ENCODE data around the gene MEF2B. TPM values are rescaled to one million over a fixed set of nuclear protein-coding genes. Genes with fewer than 3 reads are reported as not detected.

Gene MEF2B
- total and polyA plus RNA-seq, 10 of the 15 experiments (the other 5 are each of a cell fraction or from before 2014, with no cell fraction given) = 0.09 to 33.0 (median 8.9) TPM

DNA sequence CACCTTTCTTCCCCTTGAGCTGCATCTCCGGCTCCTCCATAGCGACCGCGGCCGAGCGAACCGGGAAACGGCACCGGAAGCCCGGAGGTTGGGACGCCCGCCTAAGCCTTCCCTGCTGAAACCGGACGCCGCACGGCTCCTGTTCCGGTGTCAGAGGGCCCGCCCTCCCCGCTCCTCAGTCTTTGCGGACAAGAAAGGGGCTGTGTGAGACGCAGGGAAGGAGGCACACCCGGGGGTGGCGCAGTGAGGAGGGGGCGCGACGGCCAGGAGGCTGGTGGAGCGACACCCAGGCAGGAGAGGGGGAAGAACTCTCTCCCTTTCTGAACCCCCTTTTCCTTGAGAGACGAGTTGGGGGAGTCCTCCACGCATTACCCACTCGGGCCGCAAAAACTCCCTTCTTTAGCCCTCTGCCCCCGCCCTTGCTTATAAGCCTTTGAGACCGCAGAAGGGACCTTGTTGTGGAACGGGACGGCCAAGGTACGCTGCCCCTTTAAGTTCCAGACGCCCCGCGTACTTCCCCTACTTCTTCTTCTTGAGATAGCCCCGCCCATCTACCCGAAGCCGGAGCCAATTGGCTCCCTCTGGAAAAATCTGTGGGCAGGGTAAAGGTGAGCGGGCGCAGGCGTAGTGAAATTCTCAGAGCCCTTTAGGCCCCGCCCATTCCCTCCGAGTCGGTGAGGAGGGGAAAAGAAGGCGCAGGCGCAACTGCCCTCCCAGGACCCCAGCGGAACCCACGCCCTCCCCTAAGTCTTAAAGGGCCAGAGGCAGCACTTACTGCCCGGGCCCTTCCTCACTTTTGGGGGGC is 22.2 kb upstream of the MEF2B start, which contains the start of the genes BORCS8 and RFXANK (continued):
- TF ChIP-seq PRDM15 (CRISPR knock-in tag; IDR thresholded peaks at IDR 0.05) = no peak
- no peak for TF ChIP-seq RAD21 (IDR thresholded peaks at IDR 0.05; ENCODE audit: insufficient read depth, low read depth, low read length)
- no peak for TF ChIP-seq RAD51 (IDR thresholded peaks at IDR 0.05)
- TF ChIP-seq CBX3 (IDR thresholded peaks at IDR 0.05; ENCODE audit: borderline replicate concordance, low read depth) = no peak
- peak; percentile 56; the same call in 1 of the 2 replicates for TF ChIP-seq ESRRA (IDR thresholded peaks at IDR 0.05; ENCODE audit: low read length)
- TF ChIP-seq NR2F1 (conservative IDR thresholded peaks at IDR 0.05) = peak; percentile 63
- TF ChIP-seq POU2F2 (IDR thresholded peaks at IDR 0.05; ENCODE audit: borderline replicate concordance, low read depth, low read length) = peak; percentile 79
- TF ChIP-seq HDAC2 (IDR thresholded peaks at IDR 0.05) = peak; percentile 79; the same call in 1 of the 2 replicates
- TF ChIP-seq MEF2A (IDR thresholded peaks at IDR 0.05; ENCODE audit: insufficient read depth, low read depth, low read length) = peak; percentile 71; the same call in 1 of the 2 replicates
- no peak for TF ChIP-seq MEF2B (IDR thresholded peaks at IDR 0.05; ENCODE audit: partially characterized antibody, poor library complexity, severe bottlenecking)
- no peak; the same call in 1 of the 2 replicates for TF ChIP-seq FOXK2 (IDR thresholded peaks at IDR 0.05)
- TF ChIP-seq, protein P1, sequence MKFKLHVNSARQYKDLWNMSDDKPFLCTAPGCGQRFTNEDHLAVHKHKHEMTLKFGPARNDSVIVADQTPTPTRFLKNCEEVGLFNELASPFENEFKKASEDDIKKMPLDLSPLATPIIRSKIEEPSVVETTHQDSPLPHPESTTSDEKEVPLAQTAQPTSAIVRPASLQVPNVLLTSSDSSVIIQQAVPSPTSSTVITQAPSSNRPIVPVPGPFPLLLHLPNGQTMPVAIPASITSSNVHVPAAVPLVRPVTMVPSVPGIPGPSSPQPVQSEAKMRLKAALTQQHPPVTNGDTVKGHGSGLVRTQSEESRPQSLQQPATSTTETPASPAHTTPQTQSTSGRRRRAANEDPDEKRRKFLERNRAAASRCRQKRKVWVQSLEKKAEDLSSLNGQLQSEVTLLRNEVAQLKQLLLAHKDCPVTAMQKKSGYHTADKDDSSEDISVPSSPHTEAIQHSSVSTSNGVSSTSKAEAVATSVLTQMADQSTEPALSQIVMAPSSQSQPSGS (IDR thresholded peaks at IDR 0.05; ENCODE audit: low read length) = no peak; the same call in 1 of the 2 replicates
- no peak for TF ChIP-seq SUPT20H (IDR thresholded peaks at IDR 0.05; ENCODE audit: borderline replicate concordance, control insufficient read depth, low read depth, low read length)
- TF ChIP-seq RCOR1 (conservative IDR thresholded peaks at IDR 0.05; ENCODE audit: low read depth, low read length) = no peak
- TF ChIP-seq POLR2AphosphoS2 (IDR thresholded peaks at IDR 0.05; ENCODE audit: low read depth, low read length) = peak; percentile 60; the same call in 1 of the 2 replicates
- TF ChIP-seq LARP7 (IDR thresholded peaks at IDR 0.05) = peak; percentile 92
- TF ChIP-seq NFXL1 (IDR thresholded peaks at IDR 0.05; ENCODE audit: borderline replicate concordance) = no peak
- TF ChIP-seq TCF7 (IDR thresholded peaks at IDR 0.05; ENCODE audit: borderline replicate concordance) = no peak; the same call in 1 of the 2 replicates
- peak; percentile 3; the same call in 1 of the 2 replicates for TF ChIP-seq ASH2L (IDR thresholded peaks at IDR 0.05; ENCODE audit: borderline replicate concordance, low read depth)
- TF ChIP-seq BCL11A (IDR thresholded peaks at IDR 0.05; ENCODE audit: low read depth, low read length) = 0 out of 2 replicates have a peak, but pooled peaks have one; percentile 1
- peak; percentile 22; the same call in 1 of the 2 replicates for TF ChIP-seq BACH1 (IDR thresholded peaks at IDR 0.05; ENCODE audit: borderline replicate concordance)
- peak; percentile 80 for TF ChIP-seq DPF2 (IDR thresholded peaks at IDR 0.05)
- TF ChIP-seq, protein P2, sequence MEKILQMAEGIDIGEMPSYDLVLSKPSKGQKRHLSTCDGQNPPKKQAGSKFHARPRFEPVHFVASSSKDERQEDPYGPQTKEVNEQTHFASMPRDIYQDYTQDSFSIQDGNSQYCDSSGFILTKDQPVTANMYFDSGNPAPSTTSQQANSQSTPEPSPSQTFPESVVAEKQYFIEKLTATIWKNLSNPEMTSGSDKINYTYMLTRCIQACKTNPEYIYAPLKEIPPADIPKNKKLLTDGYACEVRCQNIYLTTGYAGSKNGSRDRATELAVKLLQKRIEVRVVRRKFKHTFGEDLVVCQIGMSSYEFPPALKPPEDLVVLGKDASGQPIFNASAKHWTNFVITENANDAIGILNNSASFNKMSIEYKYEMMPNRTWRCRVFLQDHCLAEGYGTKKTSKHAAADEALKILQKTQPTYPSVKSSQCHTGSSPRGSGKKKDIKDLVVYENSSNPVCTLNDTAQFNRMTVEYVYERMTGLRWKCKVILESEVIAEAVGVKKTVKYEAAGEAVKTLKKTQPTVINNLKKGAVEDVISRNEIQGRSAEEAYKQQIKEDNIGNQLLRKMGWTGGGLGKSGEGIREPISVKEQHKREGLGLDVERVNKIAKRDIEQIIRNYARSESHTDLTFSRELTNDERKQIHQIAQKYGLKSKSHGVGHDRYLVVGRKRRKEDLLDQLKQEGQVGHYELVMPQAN (conservative IDR thresholded peaks at IDR 0.05) = 0 out of 2 replicates have a peak, but pooled peaks have one; percentile 78
- TF ChIP-seq CHD2 (IDR thresholded peaks at IDR 0.05; ENCODE audit: borderline replicate concordance, low read depth, low read length) = peak; percentile 71; the same call in 1 of the 2 replicates
